ENCODE data around the gene RNASEL.
A peak's percentile ranks its signal among the peaks of the same experiment; 100 is the strongest.

Gene RNASEL

GRCh38 chr1:182608845-182609610, 20.0 kb upstream of the RNASEL start:
- no peak overlapping the region for H3K27ac ChIP-seq (ENCODE audit: low read depth, low read length)
- no peak overlapping the region for H3K9ac ChIP-seq (ENCODE audit: low read depth, low read length)
- H3K36me3 ChIP-seq (ENCODE audit: control insufficient read depth, insufficient read depth, low read length), result no peaks in the 10 kb centered on the region
- no peaks in the 10 kb centered on the region for H3K9me3 ChIP-seq (ENCODE audit: control insufficient read depth, insufficient read depth, low read length)
- H3K4me1 ChIP-seq (ENCODE audit: control insufficient read depth, insufficient read depth, low read length), result peaks cover 25% of the 10 kb centered on the region
- no peak overlapping the region for H3K4me3 ChIP-seq (ENCODE audit: low read depth, low read length)
- H3K27me3 ChIP-seq (ENCODE audit: control insufficient read depth, insufficient read depth, low read length), result peaks cover 69% of the 10 kb centered on the region

- Histone ChIP-seq H3K4me3 (ENCODE audit: low read depth, low read length) (no peak overlapping the region), H3K9me3 (ENCODE audit: control insufficient read depth, insufficient read depth, low read length) (no peaks in the 10 kb centered on the region), H3K27me3 (ENCODE audit: control insufficient read depth, insufficient read depth, low read length) (peaks cover 69% of the 10 kb centered on the region), H3K36me3 (ENCODE audit: control insufficient read depth, insufficient read depth, low read length) (no peaks in the 10 kb centered on the region), H3K9ac (ENCODE audit: low read depth, low read length) (no peak overlapping the region), H3K27ac (ENCODE audit: low read depth, low read length) (no peak overlapping the region), H3K4me1 (ENCODE audit: control insufficient read depth, insufficient read depth, low read length) (peaks cover 25% of the 10 kb centered on the region)
Measured at GRCh38 chr1:182608236-182608635, 19.2 kb upstream of the RNASEL start.

GRCh38 chr1:182607566-182607965, 18.5 kb upstream of the RNASEL start:
- Histone ChIP-seq H3K4me3 (ENCODE audit: low read depth, low read length) (no peak overlapping the region), H3K36me3 (ENCODE audit: control insufficient read depth, insufficient read depth, low read length) (no peaks in the 10 kb centered on the region), H3K27ac (ENCODE audit: low read depth, low read length) (no peak overlapping the region), H3K4me1 (ENCODE audit: control insufficient read depth, insufficient read depth, low read length) (peaks cover 30% of the 10 kb centered on the region), H3K27me3 (ENCODE audit: control insufficient read depth, insufficient read depth, low read length) (peaks cover 67% of the 10 kb centered on the region), H3K9ac (ENCODE audit: low read depth, low read length) (no peak overlapping the region), H3K9me3 (ENCODE audit: control insufficient read depth, insufficient read depth, low read length) (no peaks in the 10 kb centered on the region)

GRCh38 chr1:182604175-182605164, 15.4 kb upstream of the RNASEL start, which contains the start of gene RGS16:
TSS of gene RGS16 (minus strand) at chr1:182604389. CDS start at chr1:182604259, 130 bp downstream.
- no peak within 1 kb of the TSS for H3K27ac ChIP-seq (ENCODE audit: low read depth, low read length)

GRCh38 chr1:182603646-182604174, 14.7 kb upstream of the RNASEL start:
- Histone ChIP-seq H3K9me3 (ENCODE audit: control insufficient read depth, insufficient read depth, low read length) (no peaks in the 10 kb centered on the region), H3K4me1 (ENCODE audit: control insufficient read depth, insufficient read depth, low read length) (peaks cover 27% of the 10 kb centered on the region), H3K27ac (ENCODE audit: low read depth, low read length) (no peak overlapping the region), H3K9ac (ENCODE audit: low read depth, low read length) (peak overlapping the region; percentile 62), H3K27me3 (ENCODE audit: control insufficient read depth, insufficient read depth, low read length) (peaks cover 46% of the 10 kb centered on the region), H3K4me3 (ENCODE audit: low read depth, low read length) (peak overlapping the region; percentile 65), H3K36me3 (ENCODE audit: control insufficient read depth, insufficient read depth, low read length) (peaks cover 24% of the 10 kb centered on the region)

More at GRCh38 chr1:182604175-182605164, 15.4 kb upstream of the RNASEL start, which contains the start of gene RGS16:
- peaks cover 18% of the 10 kb centered on the region for H3K36me3 ChIP-seq (ENCODE audit: control insufficient read depth, insufficient read depth, low read length)
- peak within 1 kb of the TSS; percentile 62 for H3K9ac ChIP-seq (ENCODE audit: low read depth, low read length)
- peaks cover 51% of the 10 kb centered on the region for H3K27me3 ChIP-seq (ENCODE audit: control insufficient read depth, insufficient read depth, low read length)
- H3K4me1 ChIP-seq (ENCODE audit: control insufficient read depth, insufficient read depth, low read length), result peaks cover 27% of the 10 kb centered on the region
- peak within 1 kb of the TSS; percentile 65 for H3K4me3 ChIP-seq (ENCODE audit: low read depth, low read length)
- no peaks in the 10 kb centered on the region for H3K9me3 ChIP-seq (ENCODE audit: control insufficient read depth, insufficient read depth, low read length)

- no peak overlapping the region for H3K27ac ChIP-seq (ENCODE audit: low read depth, low read length)
- peak overlapping the region; percentile 65 for H3K4me3 ChIP-seq (ENCODE audit: low read depth, low read length)
- peaks cover 24% of the 10 kb centered on the region for H3K36me3 ChIP-seq (ENCODE audit: control insufficient read depth, insufficient read depth, low read length)
- no peaks in the 10 kb centered on the region for H3K9me3 ChIP-seq (ENCODE audit: control insufficient read depth, insufficient read depth, low read length)
- H3K9ac ChIP-seq (ENCODE audit: low read depth, low read length), result peak overlapping the region; percentile 62; the same call in 1 of the 2 replicates
- peaks cover 41% of the 10 kb centered on the region for H3K27me3 ChIP-seq (ENCODE audit: control insufficient read depth, insufficient read depth, low read length)
- peaks cover 27% of the 10 kb centered on the region for H3K4me1 ChIP-seq (ENCODE audit: control insufficient read depth, insufficient read depth, low read length)
Measured at GRCh38 chr1:182602935-182603645, 14.0 kb upstream of the RNASEL start.

- Histone ChIP-seq H3K36me3 (ENCODE audit: control insufficient read depth, insufficient read depth, low read length) (peaks cover 24% of the 10 kb centered on the region), H3K27me3 (ENCODE audit: control insufficient read depth, insufficient read depth, low read length) (peaks cover 36% of the 10 kb centered on the region), H3K4me3 (ENCODE audit: low read depth, low read length) (no peak overlapping the region), H3K4me1 (ENCODE audit: control insufficient read depth, insufficient read depth, low read length) (peaks cover 27% of the 10 kb centered on the region), H3K9ac (ENCODE audit: low read depth, low read length) (no peak overlapping the region), H3K9me3 (ENCODE audit: control insufficient read depth, insufficient read depth, low read length) (no peaks in the 10 kb centered on the region), H3K27ac (ENCODE audit: low read depth, low read length) (peak overlapping the region; percentile 39)
Measured at GRCh38 chr1:182601913-182602312, 12.9 kb upstream of the RNASEL start.

GRCh38 chr1:182601416-182601786, 12.3 kb upstream of the RNASEL start:
- no peaks in the 10 kb centered on the region for H3K9me3 ChIP-seq (ENCODE audit: control insufficient read depth, insufficient read depth, low read length)
- H3K4me3 ChIP-seq (ENCODE audit: low read depth, low read length), result no peak overlapping the region
- no peak overlapping the region for H3K9ac ChIP-seq (ENCODE audit: low read depth, low read length)
- peak overlapping the region; percentile 39 for H3K27ac ChIP-seq (ENCODE audit: low read depth, low read length)
- H3K36me3 ChIP-seq (ENCODE audit: control insufficient read depth, insufficient read depth, low read length), result peaks cover 24% of the 10 kb centered on the region
- peaks cover 27% of the 10 kb centered on the region for H3K4me1 ChIP-seq (ENCODE audit: control insufficient read depth, insufficient read depth, low read length)
- H3K27me3 ChIP-seq (ENCODE audit: control insufficient read depth, insufficient read depth, low read length), result peaks cover 32% of the 10 kb centered on the region

GRCh38 chr1:182600745-182601415, 11.8 kb upstream of the RNASEL start:
- no peak overlapping the region for H3K9ac ChIP-seq (ENCODE audit: low read depth, low read length)
- H3K4me1 ChIP-seq (ENCODE audit: control insufficient read depth, insufficient read depth, low read length), result peaks cover 27% of the 10 kb centered on the region
- no peaks in the 10 kb centered on the region for H3K9me3 ChIP-seq (ENCODE audit: control insufficient read depth, insufficient read depth, low read length)
- no peak overlapping the region for H3K4me3 ChIP-seq (ENCODE audit: low read depth, low read length)
- peaks cover 29% of the 10 kb centered on the region for H3K27me3 ChIP-seq (ENCODE audit: control insufficient read depth, insufficient read depth, low read length)
- H3K27ac ChIP-seq (ENCODE audit: low read depth, low read length), result no peak overlapping the region
- H3K36me3 ChIP-seq (ENCODE audit: control insufficient read depth, insufficient read depth, low read length), result peaks cover 24% of the 10 kb centered on the region

Measured in HUES48 (cell line).